T-cell (primary cell): ENCODE measurements around the gene GTPBP1. TPM values are rescaled to one million over a fixed set of nuclear protein-coding genes. Genes with fewer than 3 reads are reported as not detected.
A peak's percentile ranks its signal among the peaks of the same experiment; 100 is the strongest.

Experiments used
- ATAC-seq, 4 experiments: fragments of 200-7000 bp in 3 of 4; fragments of 150-1000 bp in 1 of 4; cut with Tn5 transposase; replicated peaks in 1 of 4; 1 replicate in 3 of 4; 2 replicates in 1 of 4; pipeline ENCODE4 v1.10.0; 2021; ENCODE audit warnings: moderate library complexity in 3 of 4, mild to moderate bottlenecking in 2 of 4, moderate number of reproducible peaks in 1 of 4
- CTCF ChIA-PET, 2 donors: fragments of 300-600 bp; sonication (Branson Sonifier 250); formaldehyde crosslinking; loops; one replicate each; lab custom pipeline; 2022; ENCODE audit warnings: antibody characterized with exemption in 2 of 2; lab: Charles Lee
- POLR2A ChIA-PET, 2 donors: fragments of 300-600 bp; sonication (Branson Sonifier 250); formaldehyde crosslinking; loops; one replicate each; lab custom pipeline; 2022; ENCODE audit warnings: antibody characterized with exemption in 2 of 2; lab: Charles Lee
- DNase-seq, 35 experiments: peaks; one replicate each; pipeline versions ENCODE4 v3.0.0 to v3.0.0-alpha.2; 2013 to 2023
- H3K27ac ChIP-seq: one replicate; pipeline ENCODE4 v1.5.1; 2013; ENCODE audit warnings: low read length
- H3K27me3 ChIP-seq, 2 experiments: replicated peaks in 1 of 2; 1 replicate in 1 of 2; 2 replicates in 1 of 2; pipeline versions ENCODE4 v1.6.1 to v1.7.0; 2013; ENCODE audit warnings: low read length in 1 of 2, mixed read lengths in 1 of 2; ENCODE audit not compliant: control insufficient read depth in 2 of 2, insufficient read depth in 2 of 2; ENCODE audit errors: extremely low read depth in 1 of 2
- H3K36me3 ChIP-seq, 2 donors: 1 replicate in 1 of 2; 2 replicates in 1 of 2; pipeline versions ENCODE4 v1.6.1 to v1.7.0; 2013; ENCODE audit warnings: low read length in 1 of 2; ENCODE audit not compliant: control insufficient read depth in 2 of 2, insufficient read depth in 1 of 2; ENCODE audit errors: extremely low read depth in 1 of 2
- H3K4me1 ChIP-seq, 2 experiments: 1 replicate in 1 of 2; 2 replicates in 1 of 2; pipeline versions ENCODE4 v1.6.1 to v1.7.0; 2013; ENCODE audit warnings: low read length in 2 of 2, mixed read lengths in 1 of 2; ENCODE audit not compliant: insufficient read depth in 2 of 2, control insufficient read depth in 1 of 2; ENCODE audit errors: extremely low read depth in 1 of 2
- H3K4me3 ChIP-seq, 2 donors: 1 replicate in 1 of 2; 2 replicates in 1 of 2; pipeline versions ENCODE4 v1.5.1 to v1.7.0; 2013; ENCODE audit warnings: mild to moderate bottlenecking in 2 of 2, low read length in 1 of 2, moderate library complexity in 1 of 2; ENCODE audit not compliant: control insufficient read depth in 1 of 2; ENCODE audit errors: extremely low read depth in 1 of 2
- H3K9me3 ChIP-seq: 2 replicates; pipeline ENCODE4 v1.7.0; 2013
- H3K27ac Mint-ChIP-seq, 2 donors: one replicate each; pipeline ENCODE4 v1.8.0; 2020 to 2021; ENCODE audit warnings: mild to moderate bottlenecking in 2 of 2, mixed read lengths in 2 of 2
- H3K27me3 Mint-ChIP-seq, 2 donors: one replicate each; pipeline ENCODE4 v1.8.0; 2021 to 2022; ENCODE audit warnings: mixed read lengths in 2 of 2
- H3K36me3 Mint-ChIP-seq: one replicate; pipeline ENCODE4 v1.8.0; 2021; ENCODE audit warnings: mixed read lengths
- H3K4me1 Mint-ChIP-seq, 3 donors: one replicate each; pipeline ENCODE4 v1.8.0; 2020 to 2022; ENCODE audit warnings: mixed read lengths in 3 of 3, mild to moderate bottlenecking in 1 of 3
- H3K4me3 Mint-ChIP-seq, 3 donors: one replicate each; pipeline ENCODE4 v1.8.0; 2020 to 2022; ENCODE audit warnings: mild to moderate bottlenecking in 3 of 3, mixed read lengths in 3 of 3, moderate library complexity in 3 of 3
- H3K9me3 Mint-ChIP-seq, 3 donors: one replicate each; pipeline ENCODE4 v1.8.0; 2020 to 2022; ENCODE audit warnings: mixed read lengths in 3 of 3
- WGBS: methylation state at CpG from one replicate; pipeline ENCODE4 v1.1.5; 2013; ENCODE audit warnings: missing lambda C conversion rate; ENCODE audit not compliant: insufficient coverage; 5-methylcytosine and 5-hydroxymethylcytosine counted together
- total RNA-seq, 35 experiments: library from RNA in 6 of 35; stranded (reverse) in 6 of 35; fragments of 120-200 nt in 1 of 35; gene quantifications; one replicate each; pipeline versions ENCODE4 v1.2.1 to v1.2.4 and lab custom pipeline; 2013 to 2026

The GTPBP1 gene
- 100 to 1,000 TPM in 2 of 5 donors, 10 to 100 TPM in 3; 79.1 to 229 (median 83.3) TPM for total RNA-seq
- total RNA-seq (2013), result 61.3 TPM
- 80.0 to 359 (median 175) reads per million in 29 experiments for total RNA-seq (lab: John Stamatoyannopoulos, UW)

- H3K36me3 Mint-ChIP-seq, result peaks cover 18% of the 10 kb centered on the region
- H3K27me3 Mint-ChIP-seq, result no peaks in the 10 kb centered on the region
- H3K9me3 Mint-ChIP-seq, result no peaks in the 10 kb centered on the region
- H3K27ac ChIP-seq, result peak within 1 kb of the TSS; percentile 79
- H3K4me1 Mint-ChIP-seq, result peaks cover 48 to 58% (median 53%) of the 10 kb centered on the region in 3 donors
- ChIA-PET POLR2A (interaction anchor here (0.6 to 1.1 kb wide), 8 partner anchors 13 to 614 kb away, joined by 3 to 8 read pairs (median 4); partner anchors contain the start of gene TOMM22 (in 1 of the 2)), CTCF (interaction anchor here (0.6 to 3.6 kb wide), 7 partner anchors 17 to 301 kb away, joined by 3 to 17 read pairs (median 4); partner anchors contain the start of gene TOMM22 (in 1 of the 2))
- H3K4me3 Mint-ChIP-seq, result peak within 1 kb of the TSS; percentile 89 to 90 (median 90)
- H3K4me3 ChIP-seq, result peak within 1 kb of the TSS; percentile 67 to 92
- H3K27ac Mint-ChIP-seq, result peak within 1 kb of the TSS; percentile 92 to 95
- 0% methylated on average over 47 of the region's 55 CpGs for WGBS
- peaks cover 29 to 51% of the 10 kb centered on the region in 2 experiments for H3K4me1 ChIP-seq
- ATAC-seq (peak; percentile 78 to 85 (median 79)), DNase-seq (peak; percentile 88 to 100 (median 97))
- no peaks in the 10 kb centered on the region for H3K27me3 ChIP-seq
- H3K36me3 ChIP-seq, result peaks cover 0 to 15% of the 10 kb centered on the region in 2 donors
- no peaks in the 10 kb centered on the region for H3K9me3 ChIP-seq
Measured at GRCh38 chr22:38705235-38706100, at the start of gene GTPBP1. GTPBP1 (plus strand) TSS chr22:38705944; CDS start chr22:38705956, 12 bp downstream.

GRCh38 chr22:38656256-38657044, 49.3 kb upstream of the GTPBP1 start, which contains the start of the genes CBY1 and FAM227A:
CBY1 (plus strand) TSS chr22:38656638; CDS start chr22:38668055, 11,417 bp downstream.
FAM227A (minus strand) TSS chr22:38656392; CDS start chr22:38650168, 6,224 bp downstream.
- DNase-seq (peak; percentile 49 to 90 (median 78)), ATAC-seq (peak; percentile 86 to 88 (median 88))
- ChIA-PET CTCF (interaction anchor here in 1 of 2 donors (0.5 kb wide), 1 partner anchor 17 kb away, joined by 3 read pairs; no protein-coding TSS in a partner anchor), POLR2A (no interaction called here)
- peak within 1 kb of the TSS; percentile 93 to 94 for H3K4me3 ChIP-seq
- Mint-ChIP-seq H3K36me3 (no peaks in the 10 kb centered on the region), H3K4me3 (peak within 1 kb of the TSS; percentile 92 to 94 (median 92)), H3K4me1 (peaks cover 12 to 22% (median 14%) of the 10 kb centered on the region in 3 donors), H3K27me3 (no peaks in the 10 kb centered on the region), H3K27ac (peak within 1 kb of the TSS; percentile 97 to 98), H3K9me3 (no peaks in the 10 kb centered on the region)
- WGBS, result under 1% methylated on average over 59 of the region's 66 CpGs
- no peaks in the 10 kb centered on the region for H3K27me3 ChIP-seq
- H3K4me1 ChIP-seq, result peaks cover 0 to 14% of the 10 kb centered on the region in 2 experiments
- no peaks in the 10 kb centered on the region for H3K36me3 ChIP-seq
- no peaks in the 10 kb centered on the region for H3K9me3 ChIP-seq
- peak within 1 kb of the TSS; percentile 93 for H3K27ac ChIP-seq

- H3K9me3 ChIP-seq, result no peaks in the 10 kb centered on the region
- H3K27me3 ChIP-seq, result no peaks in the 10 kb centered on the region
- Mint-ChIP-seq H3K27ac (peak overlapping the region; percentile 97 to 98), H3K36me3 (no peaks in the 10 kb centered on the region), H3K9me3 (no peaks in the 10 kb centered on the region), H3K27me3 (no peaks in the 10 kb centered on the region), H3K4me1 (peaks cover 10 to 22% (median 16%) of the 10 kb centered on the region in 3 donors), H3K4me3 (peak overlapping the region; percentile 92 to 94 (median 92))
- ChIA-PET POLR2A (interaction anchor here (0.5 to 0.6 kb wide), 2 partner anchors 24 to 51 kb away, joined by 3 read pairs; partner anchors contain the start of gene TOMM22 (in 1 of the 2)), CTCF (interaction anchor here in 1 of 2 donors (1.0 kb wide), 1 partner anchor 25 kb away, joined by 3 read pairs; the partner anchor contains the start of gene TOMM22)
- peaks cover 0 to 4% of the 10 kb centered on the region in 2 donors for H3K36me3 ChIP-seq
- H3K4me1 ChIP-seq, result peaks cover 0 to 14% of the 10 kb centered on the region in 2 experiments
- peak overlapping the region; percentile 93 to 94 for H3K4me3 ChIP-seq
- ATAC-seq, result peak; percentile 20 to 31 (median 26)
- 13% methylated on average over 4 of the region's 16 CpGs for WGBS
- peak in 16 of 35 experiments; percentile 4 to 59 (median 14) for DNase-seq
- peak overlapping the region; percentile 93 for H3K27ac ChIP-seq
Measured at GRCh38 chr22:38657045-38657909, 48.5 kb upstream of the GTPBP1 start.

GRCh38 chr22:38674888-38675287, 30.9 kb upstream of the GTPBP1 start:
- no peaks in the 10 kb centered on the region for H3K4me1 ChIP-seq
- 90% methylated on average over 5 of the region's 5 CpGs for WGBS
- Mint-ChIP-seq H3K9me3 (no peaks in the 10 kb centered on the region), H3K27ac (no peak overlapping the region), H3K4me3 (no peak overlapping the region), H3K4me1 (no peaks in the 10 kb centered on the region), H3K36me3 (peaks cover 19% of the 10 kb centered on the region), H3K27me3 (no peaks in the 10 kb centered on the region)
- no peak for ATAC-seq
- CTCF ChIA-PET, result no interaction called here
- H3K4me3 ChIP-seq, result no peak overlapping the region
- no peak for DNase-seq
- H3K27me3 ChIP-seq, result peaks cover 0 to 4% of the 10 kb centered on the region in 2 experiments
- no peak overlapping the region for H3K27ac ChIP-seq
- POLR2A ChIA-PET, result no interaction called here
- H3K9me3 ChIP-seq, result no peaks in the 10 kb centered on the region
- peaks cover 4 to 13% of the 10 kb centered on the region in 2 donors for H3K36me3 ChIP-seq

- Mint-ChIP-seq H3K9me3 (no peaks in the 10 kb centered on the region), H3K4me3 (no peak overlapping the region), H3K36me3 (peaks cover 15% of the 10 kb centered on the region), H3K27ac (no peak overlapping the region), H3K4me1 (no peaks in the 10 kb centered on the region), H3K27me3 (no peaks in the 10 kb centered on the region)
- Histone ChIP-seq H3K4me3 (no peak overlapping the region), H3K27me3 (peaks cover 0 to 4% of the 10 kb centered on the region in 2 experiments), H3K36me3 (peaks cover 4 to 12% of the 10 kb centered on the region in 2 donors), H3K27ac (no peak overlapping the region), H3K9me3 (no peaks in the 10 kb centered on the region), H3K4me1 (no peaks in the 10 kb centered on the region)
- 88% methylated on average over 1 of the region's 3 CpGs for WGBS
- DNase-seq (no peak), ATAC-seq (no peak)
- CTCF ChIA-PET, result no interaction called here
- POLR2A ChIA-PET, result no interaction called here
Measured at GRCh38 chr22:38675833-38676232, 29.9 kb upstream of the GTPBP1 start.
